Colonic mucosa (tissue), 4 donors: ENCODE measurements around the gene BCL11A. TPM values are rescaled to one million over a fixed set of nuclear protein-coding genes. Genes with fewer than 3 reads are reported as not detected.

Source experiments
- DNase-seq: peaks from one replicate; pipeline ENCODE4 v3.0.0-alpha.2; 2020
- H3K27ac ChIP-seq: fragments of 200-600 bp; one replicate; pipeline ENCODE4 v1.8.0; 2021
- H3K27me3 ChIP-seq: fragments of 200-600 bp; one replicate; pipeline ENCODE4 v1.8.0; 2021
- H3K36me3 ChIP-seq: fragments of 200-600 bp; one replicate; pipeline ENCODE4 v1.8.0; 2021
- H3K4me1 ChIP-seq: fragments of 200-600 bp; one replicate; pipeline ENCODE4 v1.8.0; 2021; ENCODE audit warnings: mild to moderate bottlenecking
- H3K4me3 ChIP-seq: fragments of 200-600 bp; one replicate; pipeline ENCODE4 v1.8.0; 2021
- H3K9ac ChIP-seq, 2 donors: one replicate each; pipeline ENCODE4 v1.7.0; 2013; ENCODE audit warnings: control low read depth in 2 of 2, low read depth in 2 of 2, low read length in 2 of 2
- H3K9me3 ChIP-seq: fragments of 200-600 bp; one replicate; pipeline ENCODE4 v1.8.0; 2021
- intact Hi-C: fragments of 100-400 bp; cut with DNase I; formaldehyde crosslinking; loops from one replicate; pipeline ENCODE4 v1.14.1; 2022
- total RNA-seq, 2 donors: library from RNA; stranded (reverse); fragmentation: NEBNext Ultra II Directional in 1 of 2; extraction: Animal tissue kit (Norgen Biotek cat#: 25700) in 1 of 2; gene quantifications; one replicate each; pipeline ENCODE4 v1.2.1, GENCODE V29; 2021
- TF ChIP-seq, protein P1 (sequence below): fragments of 200-600 bp; IDR thresholded peaks from one replicate; pipeline ENCODE4 v1.8.0; 2022; ENCODE audit warnings: antibody characterized with exemption, mild to moderate bottlenecking
- donor health status: healthy.
- donor health status: DM: no; HTN: no; CAD: no.
- donor health status: DM: no; HTN: no; CAD: no.

Gene BCL11A
- total RNA-seq, 2 donors from 2014 or later = 22.9 to 27.1 TPM

DNA sequence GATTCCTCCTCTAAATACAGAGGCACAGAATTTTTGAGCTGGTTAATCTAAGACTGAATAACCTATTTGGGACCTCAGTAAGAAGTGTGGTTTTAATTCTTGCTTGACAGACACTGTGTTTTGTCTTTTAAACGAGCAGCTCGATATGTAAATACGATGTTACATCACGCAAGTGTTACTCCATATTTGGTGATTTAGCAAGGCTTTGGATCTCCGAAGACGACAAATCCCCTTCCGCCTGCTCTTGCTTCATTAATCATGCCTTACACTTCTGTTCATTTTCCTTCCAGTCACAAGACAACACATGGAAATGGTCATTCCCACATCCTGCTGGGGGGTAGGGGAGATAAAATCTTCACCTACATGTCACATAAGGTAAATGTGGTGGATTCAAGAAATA is 9.4 kb downstream of the BCL11A start:
- intact Hi-C loops = no loop called here
- peaks cover 8% of the 10 kb centered on the region for H3K4me1 ChIP-seq

GRCh38 chr2:60541056-60541651 is 12.3 kb downstream of the BCL11A start:
- H3K9ac ChIP-seq = no peak overlapping the region
- no peak overlapping the region for H3K27ac ChIP-seq
- H3K36me3 ChIP-seq = no peaks in the 10 kb centered on the region
- no peaks in the 10 kb centered on the region for H3K27me3 ChIP-seq
- H3K4me3 ChIP-seq = no peak overlapping the region
- intact Hi-C loops = no loop called here
- TF ChIP-seq, protein P1, sequence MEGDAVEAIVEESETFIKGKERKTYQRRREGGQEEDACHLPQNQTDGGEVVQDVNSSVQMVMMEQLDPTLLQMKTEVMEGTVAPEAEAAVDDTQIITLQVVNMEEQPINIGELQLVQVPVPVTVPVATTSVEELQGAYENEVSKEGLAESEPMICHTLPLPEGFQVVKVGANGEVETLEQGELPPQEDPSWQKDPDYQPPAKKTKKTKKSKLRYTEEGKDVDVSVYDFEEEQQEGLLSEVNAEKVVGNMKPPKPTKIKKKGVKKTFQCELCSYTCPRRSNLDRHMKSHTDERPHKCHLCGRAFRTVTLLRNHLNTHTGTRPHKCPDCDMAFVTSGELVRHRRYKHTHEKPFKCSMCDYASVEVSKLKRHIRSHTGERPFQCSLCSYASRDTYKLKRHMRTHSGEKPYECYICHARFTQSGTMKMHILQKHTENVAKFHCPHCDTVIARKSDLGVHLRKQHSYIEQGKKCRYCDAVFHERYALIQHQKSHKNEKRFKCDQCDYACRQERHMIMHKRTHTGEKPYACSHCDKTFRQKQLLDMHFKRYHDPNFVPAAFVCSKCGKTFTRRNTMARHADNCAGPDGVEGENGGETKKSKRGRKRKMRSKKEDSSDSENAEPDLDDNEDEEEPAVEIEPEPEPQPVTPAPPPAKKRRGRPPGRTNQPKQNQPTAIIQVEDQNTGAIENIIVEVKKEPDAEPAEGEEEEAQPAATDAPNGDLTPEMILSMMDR = no peak
- H3K9me3 ChIP-seq = no peaks in the 10 kb centered on the region
- no peak for DNase-seq
- no peaks in the 10 kb centered on the region for H3K4me1 ChIP-seq

More for the DNA sequence above, 9.4 kb downstream of the BCL11A start:
- Histone ChIP-seq H3K27me3 (no peaks in the 10 kb centered on the region), H3K4me3 (no peak overlapping the region), H3K27ac (no peak overlapping the region), H3K9me3 (no peaks in the 10 kb centered on the region), H3K9ac (no peak overlapping the region), H3K36me3 (no peaks in the 10 kb centered on the region)
- no peak for DNase-seq
- TF ChIP-seq, protein P1 = no peak

DNA sequence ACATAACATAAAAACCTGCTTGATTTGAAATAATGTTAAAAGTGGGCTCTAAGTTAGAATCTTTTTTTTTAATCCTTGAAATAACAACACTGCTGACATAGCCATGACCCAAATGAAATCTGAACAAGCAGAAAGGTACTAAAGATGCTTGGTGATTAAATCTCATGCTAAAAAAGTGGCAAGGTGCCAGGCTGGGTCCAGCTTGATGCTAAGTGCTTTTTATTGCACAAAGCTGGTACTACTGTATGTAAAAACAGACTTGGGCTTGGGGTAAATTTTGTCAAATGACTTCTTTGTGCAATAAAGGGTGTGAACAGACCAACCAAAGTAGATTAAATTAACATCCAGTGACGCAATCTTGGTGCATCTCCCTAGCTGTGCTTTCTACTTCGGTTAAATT is 13.4 kb downstream of the BCL11A start:
- no peak for DNase-seq
- Histone ChIP-seq H3K4me1 (no peaks in the 10 kb centered on the region), H3K9me3 (no peaks in the 10 kb centered on the region), H3K9ac (no peak overlapping the region), H3K36me3 (no peaks in the 10 kb centered on the region), H3K27me3 (no peaks in the 10 kb centered on the region), H3K27ac (no peak overlapping the region), H3K4me3 (no peak overlapping the region)
- intact Hi-C loops = no loop called here
- TF ChIP-seq, protein P1 = no peak

DNA sequence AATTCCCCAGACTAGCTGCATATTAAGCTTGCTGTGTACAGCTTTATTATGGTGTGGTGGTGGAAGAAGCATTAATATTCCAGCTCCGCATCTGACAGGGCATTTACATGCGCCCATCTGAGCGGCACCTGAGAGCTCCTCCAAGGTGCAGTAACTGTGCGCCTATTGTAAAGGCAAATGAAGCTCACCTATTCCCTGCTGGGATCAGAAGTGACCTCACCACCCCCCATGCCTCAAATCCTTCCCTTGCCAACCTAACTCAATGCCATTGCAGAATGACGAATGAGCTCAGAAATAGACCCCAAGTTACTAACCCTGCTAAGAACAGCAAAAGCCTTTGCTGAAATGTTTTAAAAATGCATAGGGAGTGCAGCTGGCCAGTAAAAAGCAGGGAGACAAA is 14.3 kb downstream of the BCL11A start:
- TF ChIP-seq, protein P1 = no peak
- H3K36me3 ChIP-seq = no peaks in the 10 kb centered on the region
- no peak overlapping the region for H3K4me3 ChIP-seq
- no peaks in the 10 kb centered on the region for H3K4me1 ChIP-seq
- H3K9ac ChIP-seq = peak overlapping the region in 1 of 2 donors; percentile 9
- no peaks in the 10 kb centered on the region for H3K27me3 ChIP-seq
- DNase-seq = no peak
- H3K9me3 ChIP-seq = no peaks in the 10 kb centered on the region
- H3K27ac ChIP-seq = no peak overlapping the region
- intact Hi-C loops = no loop called here

GRCh38 chr2:60538101-60538500 is 15.4 kb downstream of the BCL11A start:
- Histone ChIP-seq H3K27ac (no peak overlapping the region), H3K4me1 (no peaks in the 10 kb centered on the region), H3K27me3 (no peaks in the 10 kb centered on the region), H3K9me3 (no peaks in the 10 kb centered on the region), H3K4me3 (no peak overlapping the region), H3K9ac (peak overlapping the region in 1 of 2 donors; percentile 43), H3K36me3 (no peaks in the 10 kb centered on the region)
- TF ChIP-seq, protein P1 = no peak
- DNase-seq = no peak
- intact Hi-C loops = no loop called here
